GM21737 (cell line): ENCODE results near the gene LYRM4.
"Not testable (repeated sequence)": the region's sequence is repeated elsewhere in the genome, so short reads cannot be mapped to it uniquely, and the experiment has no call there.

Experiments
- ATAC-seq: cut with Tn5 transposase; IDR thresholded peaks from one replicate; pipeline ENCODE4 v1.9.1; 2021; ENCODE audit warnings: mild to moderate bottlenecking, moderate library complexity; ENCODE audit not compliant: unreplicated experiment

Gene LYRM4

DNA sequence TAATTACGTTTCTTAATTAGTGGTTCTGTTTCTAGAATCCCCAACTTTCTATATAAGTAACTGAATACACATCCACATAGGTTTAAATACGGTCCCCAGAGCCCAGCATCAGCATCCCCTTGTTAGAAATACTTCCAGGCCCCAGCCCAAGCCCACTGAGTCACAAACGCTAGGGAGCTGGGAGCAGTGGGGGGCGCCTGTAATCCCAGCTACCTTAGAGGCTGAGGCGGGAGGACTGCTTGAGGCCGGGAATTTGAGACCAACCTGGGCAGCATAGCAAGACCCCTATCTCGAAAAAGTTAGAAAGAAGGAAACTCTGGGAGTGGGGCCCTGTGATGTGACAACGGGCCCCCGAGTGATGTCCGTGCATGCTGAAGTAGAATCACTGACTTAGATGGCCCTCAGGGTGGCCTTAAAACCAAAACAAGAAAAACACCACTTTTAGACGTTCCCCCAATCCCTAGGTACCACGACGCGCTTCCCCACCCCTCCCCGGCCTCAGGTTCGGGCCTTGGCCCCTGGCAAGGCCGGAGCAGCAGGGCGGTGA, 176.9 kb downstream of the LYRM4 start:
- no peak for ATAC-seq

DNA sequence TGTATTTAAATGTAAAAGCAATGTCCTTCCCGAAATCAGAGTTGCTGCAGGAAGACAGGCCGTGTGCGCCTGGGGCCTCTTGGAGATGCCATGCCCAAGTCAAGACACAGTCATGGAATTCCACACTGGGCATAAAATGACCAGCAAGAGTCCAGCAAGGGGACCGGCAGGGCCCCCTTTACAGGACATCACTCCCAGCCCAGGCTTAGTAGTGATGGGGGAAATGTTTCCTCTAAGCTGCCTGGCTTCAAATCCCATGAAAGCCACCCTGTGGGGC, 177.5 kb downstream of the LYRM4 start:
- ATAC-seq = no peak

DNA sequence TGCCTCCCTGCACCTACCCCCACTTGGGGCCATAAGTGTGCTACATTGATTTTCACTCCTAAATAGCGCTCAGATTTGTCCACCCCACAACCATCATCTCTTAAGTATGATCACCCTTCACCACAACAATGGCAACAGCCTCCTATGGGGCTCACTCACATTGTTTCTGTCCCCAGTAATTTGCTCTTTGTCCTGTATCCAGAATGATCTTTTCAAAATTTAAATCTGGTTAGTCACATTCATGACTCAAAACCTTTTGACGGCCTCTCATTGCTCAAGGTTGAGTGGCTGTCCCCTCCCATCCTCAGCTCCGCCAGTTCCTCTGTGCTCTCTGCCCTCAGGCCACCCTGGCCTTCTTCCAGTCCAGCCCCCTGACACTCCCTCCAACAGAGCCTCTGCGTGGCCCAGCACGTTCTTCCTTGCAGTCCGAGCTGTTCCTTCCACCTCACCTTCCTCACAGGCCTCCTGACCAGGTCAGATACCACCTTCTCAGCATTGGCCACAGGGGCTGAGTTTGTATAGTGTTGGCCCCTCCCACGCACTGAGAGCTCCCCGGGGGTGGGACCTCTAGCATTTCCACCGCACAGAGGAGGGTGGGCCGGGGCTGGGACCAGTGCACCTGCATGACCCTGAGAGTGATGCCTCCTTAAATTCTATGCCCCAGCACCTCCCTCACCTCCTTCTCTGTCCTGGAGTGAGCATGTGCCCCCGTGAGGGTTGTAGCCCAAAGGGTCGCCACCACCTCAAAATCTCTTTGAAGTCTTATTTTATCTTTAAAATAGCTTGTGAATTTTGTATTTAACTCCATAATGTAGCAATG, 178.1 kb downstream of the LYRM4 start:
- ATAC-seq = no peak

- ATAC-seq = no peak
These were observed 178.8 kb downstream of the LYRM4 start for GRCh38 chr6:5081955-5082354.

DNA sequence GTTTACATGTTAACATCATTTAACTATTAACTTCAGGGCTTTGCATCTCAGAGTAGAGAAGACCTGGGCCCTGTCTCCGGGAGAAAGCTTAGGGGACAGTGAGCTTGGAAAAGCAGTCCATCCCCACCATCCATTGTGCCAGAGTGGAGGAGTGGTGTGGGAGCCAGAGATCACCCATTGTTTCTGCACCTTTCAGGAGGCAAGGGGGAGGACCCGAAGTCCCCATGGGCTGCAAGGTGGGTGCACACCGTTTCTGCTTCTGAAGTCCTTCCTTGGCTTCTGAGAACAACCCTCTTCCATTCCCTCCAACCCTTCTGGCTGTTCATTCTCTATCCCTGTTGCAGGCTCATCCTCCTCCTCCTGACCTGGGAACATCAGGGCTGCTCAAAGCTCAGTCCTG, 179.6 kb downstream of the LYRM4 start:
- no peak for ATAC-seq

- no peak for ATAC-seq
These were observed 180.2 kb downstream of the LYRM4 start for GRCh38 chr6:5080574-5080973.

DNA sequence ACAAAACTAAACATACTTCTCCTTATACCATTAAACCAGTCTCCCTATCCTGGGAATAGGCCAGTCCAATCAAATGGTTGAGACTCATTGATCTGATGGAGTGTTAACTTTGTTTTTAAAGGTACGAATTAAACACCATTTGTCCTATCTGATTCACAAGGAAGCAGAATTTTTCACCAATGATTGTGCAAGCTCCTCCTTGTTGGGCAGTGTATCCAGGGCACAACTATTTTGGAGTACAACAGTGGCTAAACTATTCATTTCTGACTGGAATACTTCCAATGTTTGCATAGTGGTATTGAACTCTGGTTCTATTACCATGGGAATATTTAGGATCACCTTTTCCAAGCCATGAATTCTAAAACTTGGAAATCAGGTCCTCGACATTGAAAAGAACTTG, 181.1 kb downstream of the LYRM4 start:
- no peak for ATAC-seq

- peak; percentile 62 for ATAC-seq
These were observed 182.6 kb downstream of the LYRM4 start for GRCh38 chr6:5078121-5078669.

GRCh38 chr6:5076931-5077330, 183.8 kb downstream of the LYRM4 start:
- ATAC-seq = no peak

- ATAC-seq = no peak
These were observed 186.8 kb downstream of the LYRM4 start for GRCh38 chr6:5073992-5074391.

- no peak for ATAC-seq
These were observed 188.3 kb downstream of the LYRM4 start for GRCh38 chr6:5072440-5072839.

GRCh38 chr6:5071216-5071615, 189.5 kb downstream of the LYRM4 start:
- ATAC-seq = no peak

DNA sequence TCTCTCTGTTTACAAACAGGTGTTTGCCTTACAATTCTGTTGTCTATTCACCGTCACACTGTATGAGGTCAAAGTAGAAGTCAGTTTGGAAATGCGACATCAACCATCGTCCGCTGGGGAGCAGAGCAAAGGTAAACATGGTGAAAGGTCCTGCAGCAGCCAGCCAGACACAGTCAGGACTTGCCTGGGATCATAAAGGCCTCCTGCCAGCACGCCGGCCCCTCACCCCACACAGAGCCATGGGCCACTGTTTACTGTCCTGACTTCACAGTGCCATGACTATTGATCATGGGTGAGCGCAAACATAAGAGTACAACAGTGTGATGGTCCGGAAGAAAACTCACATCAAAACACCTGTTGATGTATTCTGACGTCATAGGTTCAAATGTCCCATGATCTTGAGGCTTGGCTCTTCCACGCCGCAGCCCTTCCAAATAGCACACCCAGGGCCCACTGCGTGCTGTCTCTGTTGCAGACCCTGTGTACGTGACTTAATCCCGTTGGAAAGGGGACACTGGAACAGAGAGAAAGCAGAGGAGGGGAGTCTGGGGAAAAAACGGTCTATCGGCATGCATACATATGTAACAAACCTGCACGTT, 192.5 kb downstream of the LYRM4 start:
- no peak for ATAC-seq

GRCh38 chr6:5067305-5067704, 193.4 kb downstream of the LYRM4 start:
- ATAC-seq = no peak

DNA sequence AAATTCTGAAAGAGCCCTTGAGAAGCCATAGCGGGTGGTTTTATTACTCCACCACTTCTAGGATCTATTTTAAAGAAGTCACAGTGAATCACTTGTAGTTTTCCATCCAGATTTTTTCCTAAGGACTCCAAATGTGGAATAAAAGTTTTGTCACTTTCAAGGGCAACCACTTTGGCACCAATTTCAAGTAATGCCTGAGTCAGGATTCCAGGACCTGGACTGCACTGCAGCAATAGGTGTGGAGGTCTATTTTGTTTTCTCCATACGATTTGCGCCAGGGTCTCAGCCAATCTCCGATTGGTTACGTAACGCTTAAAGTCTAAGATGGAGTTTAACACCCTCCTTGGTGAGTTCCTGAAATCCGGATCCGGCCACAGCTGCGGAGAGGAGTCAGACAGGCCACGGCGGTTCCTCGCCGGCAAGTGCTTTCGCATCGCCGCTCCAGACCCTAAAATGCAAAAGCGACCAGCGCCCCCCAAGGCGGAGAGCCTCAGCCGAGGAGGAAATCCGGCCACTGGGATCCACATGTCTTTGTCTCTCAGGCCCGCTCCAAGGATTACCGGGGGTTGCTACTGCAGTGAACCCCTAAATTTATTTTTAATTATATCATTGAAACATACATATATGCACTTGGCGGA, 194.2 kb downstream of the LYRM4 start:
- ATAC-seq = no peak

GRCh38 chr6:5063617-5064016, 197.1 kb downstream of the LYRM4 start:
- no peak for ATAC-seq

DNA sequence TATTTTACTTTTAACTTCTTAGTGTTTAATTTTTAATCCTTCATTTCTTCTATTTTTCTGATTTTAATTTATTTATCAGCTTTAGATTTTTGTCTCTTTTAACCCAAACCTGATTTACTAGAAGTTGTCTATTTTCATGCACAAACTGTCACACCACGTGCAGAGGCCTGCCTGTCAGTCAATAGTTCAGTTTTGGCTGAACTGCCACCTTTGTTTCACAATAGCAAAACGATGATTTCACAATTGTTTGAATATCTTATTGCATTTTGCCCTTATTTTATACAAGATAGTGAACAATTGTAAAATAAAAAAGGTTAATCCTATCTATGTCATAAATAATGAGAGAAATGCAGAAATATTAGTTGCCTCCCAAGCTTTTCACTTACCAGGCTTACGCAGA, 199.6 kb downstream of the LYRM4 start:
- ATAC-seq = no peak

- not testable (repeated sequence) for ATAC-seq
These were observed 200.3 kb downstream of the LYRM4 start for GRCh38 chr6:5060439-5060838.

DNA sequence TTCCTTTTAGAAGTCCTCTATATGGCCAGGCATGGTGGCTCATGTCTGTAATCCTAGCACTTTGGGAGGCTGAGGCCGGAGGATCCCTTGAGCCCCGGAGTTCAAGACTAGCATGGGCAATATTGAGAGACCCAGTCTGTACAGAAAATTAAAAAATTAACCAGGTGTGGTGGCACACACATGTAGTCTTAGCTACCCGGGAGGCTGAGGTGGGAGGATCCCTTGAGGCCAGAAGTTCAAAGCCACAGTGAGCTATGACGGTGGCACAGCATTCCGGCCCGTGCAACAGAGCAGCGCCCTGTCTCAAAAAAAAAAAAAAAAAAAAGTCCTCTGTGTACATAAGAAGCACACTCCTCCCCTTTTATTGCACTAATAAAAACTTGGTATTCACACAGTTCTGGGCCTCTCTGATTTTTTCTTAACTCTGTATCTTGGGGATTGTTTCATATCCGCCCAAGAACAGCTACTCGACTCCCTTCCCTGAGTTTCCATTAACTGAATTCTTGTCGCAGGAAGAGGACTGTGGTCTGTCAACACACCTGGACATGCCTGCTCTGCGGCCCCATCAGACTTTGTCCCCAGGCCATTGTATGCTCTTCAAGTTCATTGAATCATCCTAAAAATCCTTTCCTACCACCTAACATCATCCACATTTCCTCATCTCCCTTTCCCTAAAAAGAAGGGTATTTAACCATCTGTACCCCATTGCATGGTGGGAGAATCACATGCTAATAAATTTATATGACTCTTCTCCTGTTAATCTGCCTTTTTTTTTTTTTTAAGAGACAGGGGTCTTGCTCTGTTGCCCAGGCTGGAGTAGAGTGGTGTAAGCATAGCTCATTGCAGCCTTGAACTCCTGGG, 201.5 kb downstream of the LYRM4 start:
- ATAC-seq = no peak
